Measurements from ENCODE around the gene MRPL34.
A peak's percentile ranks its signal among the peaks of the same experiment; 100 is the strongest.

MRPL34 gene

GRCh38 chr19:17311455-17312188 lies 6.0 kb downstream of the MRPL34 start:
- no peak for DNase-seq

GRCh38 chr19:17312189-17313113 lies 6.8 kb downstream of the MRPL34 start:
- no peak for DNase-seq

GRCh38 chr19:17314007-17314593 lies 8.4 kb downstream of the MRPL34 start:
- no peak for DNase-seq

- no peak for DNase-seq
These were observed 13.3 kb downstream of the MRPL34 start for GRCh38 chr19:17318966-17319365.

- DNase-seq = no peak
These were observed 14.0 kb downstream of the MRPL34 start for GRCh38 chr19:17319473-17320238.

GRCh38 chr19:17320435-17320834 lies 14.8 kb downstream of the MRPL34 start:
- DNase-seq = no peak

GRCh38 chr19:17321655-17322489 lies 16.2 kb downstream of the MRPL34 start:
- DNase-seq = no peak

GRCh38 chr19:17322854-17323253 lies 17.2 kb downstream of the MRPL34 start:
- no peak for DNase-seq

GRCh38 chr19:17323300-17323963 lies 17.8 kb downstream of the MRPL34 start:
- no peak for DNase-seq

GRCh38 chr19:17323964-17324332 lies 18.3 kb downstream of the MRPL34 start:
- DNase-seq = no peak

GRCh38 chr19:17324357-17325114 lies 18.9 kb downstream of the MRPL34 start:
- no peak for DNase-seq

- no peak for DNase-seq
These were observed 19.5 kb downstream of the MRPL34 start for GRCh38 chr19:17325133-17325532.

- no peak for DNase-seq
These were observed 20.4 kb downstream of the MRPL34 start for GRCh38 chr19:17325881-17326594.

- no peak for DNase-seq
These were observed 20.9 kb downstream of the MRPL34 start for GRCh38 chr19:17326595-17326966.

- DNase-seq = no peak
These were observed 21.5 kb downstream of the MRPL34 start for GRCh38 chr19:17327068-17327653.

- peak; percentile 51 to 56 for DNase-seq
These were observed 22.2 kb downstream of the MRPL34 start for GRCh38 chr19:17327654-17328516.

- DNase-seq = peak; percentile 63 to 67
These were observed 23.1 kb downstream of the MRPL34 start for GRCh38 chr19:17328517-17329365.

All from activated CD4-positive, alpha-beta T cell treated with anti-CD3 and anti-CD28 coated beads for 4 hours (primary cell).